Measurements from ENCODE around the gene XDH.

Gene XDH

GRCh38 chr2:31402388-31402787, 12.2 kb downstream of the XDH start:
- DNase-seq (ENCODE audit: low read depth, low spot score), result peak; percentile 18

- peak; percentile 87 for DNase-seq (ENCODE audit: low read depth, low spot score)
Observed at GRCh38 chr2:31401580-31401979, 13.0 kb downstream of the XDH start.

GRCh38 chr2:31398881-31399280, 15.7 kb downstream of the XDH start:
- DNase-seq (ENCODE audit: low read depth, low spot score), result no peak

- DNase-seq (ENCODE audit: low read depth, low spot score), result no peak
Observed at GRCh38 chr2:31397094-31397493, 17.4 kb downstream of the XDH start.

- no peak for DNase-seq (ENCODE audit: low read depth, low spot score)
Observed at GRCh38 chr2:31390324-31390723, 24.2 kb downstream of the XDH start.

GRCh38 chr2:31388736-31389135, 25.8 kb downstream of the XDH start:
- DNase-seq (ENCODE audit: low read depth, low spot score), result no peak

- DNase-seq (ENCODE audit: low read depth, low spot score), result no peak
Observed at GRCh38 chr2:31387850-31388249, 26.7 kb downstream of the XDH start.

- DNase-seq (ENCODE audit: low read depth, low spot score), result no peak
Observed at GRCh38 chr2:31386648-31387047, 27.9 kb downstream of the XDH start.

- no peak for DNase-seq (ENCODE audit: low read depth, low spot score)
Observed at GRCh38 chr2:31386172-31386571, 28.4 kb downstream of the XDH start.

GRCh38 chr2:31384771-31385276, 29.7 kb downstream of the XDH start:
- peak; percentile 72 for DNase-seq (ENCODE audit: low read depth, low spot score)

- DNase-seq (ENCODE audit: low read depth, low spot score), result peak; percentile 82
Observed at GRCh38 chr2:31384351-31384750, 30.2 kb downstream of the XDH start.

GRCh38 chr2:31383471-31384153, 30.9 kb downstream of the XDH start:
- DNase-seq (ENCODE audit: low read depth, low spot score), result peak; percentile 12

- peak; percentile 50 for DNase-seq (ENCODE audit: low read depth, low spot score)
Observed at GRCh38 chr2:31382452-31383120, 32.0 kb downstream of the XDH start.

GRCh38 chr2:31381601-31382000, 32.9 kb downstream of the XDH start:
- DNase-seq (ENCODE audit: low read depth, low spot score), result no peak

GRCh38 chr2:31380243-31380642, 34.3 kb downstream of the XDH start:
- DNase-seq (ENCODE audit: low read depth, low spot score), result no peak

- DNase-seq (ENCODE audit: low read depth, low spot score), result no peak
Observed at GRCh38 chr2:31379747-31380146, 34.8 kb downstream of the XDH start.

GRCh38 chr2:31378791-31379501, 35.6 kb downstream of the XDH start:
- DNase-seq (ENCODE audit: low read depth, low spot score), result no peak

GRCh38 chr2:31378389-31378788, 36.2 kb downstream of the XDH start:
- no peak for DNase-seq (ENCODE audit: low read depth, low spot score)

- DNase-seq (ENCODE audit: low read depth, low spot score), result no peak
Observed at GRCh38 chr2:31373127-31373526, 41.4 kb downstream of the XDH start.

GRCh38 chr2:31372097-31372496, 42.4 kb downstream of the XDH start:
- DNase-seq (ENCODE audit: low read depth, low spot score), result no peak

- no peak for DNase-seq (ENCODE audit: low read depth, low spot score)
Observed at GRCh38 chr2:31371691-31372090, 42.9 kb downstream of the XDH start.

GRCh38 chr2:31366733-31367132, 47.8 kb downstream of the XDH start:
- DNase-seq (ENCODE audit: low read depth, low spot score), result no peak

Measured in astrocyte of the hippocampus (primary cell).